H1 (cell line): Measurements from ENCODE around the gene DNAJC27. TPM values are rescaled to one million over a fixed set of nuclear protein-coding genes. Genes with fewer than 3 reads are reported as not detected.

Experiments
- BRCA1 ChIP-seq: IDR thresholded peaks from 2 replicates; pipeline ENCODE4 v1.6.1; 2012; ENCODE audit warnings: low read depth, low read length, improper control_type of control experiment
- CREB1 ChIP-seq: IDR thresholded peaks from 2 replicates; pipeline ENCODE4 v1.6.1; 2012; ENCODE audit warnings: inconsistent platforms
- KDM1A ChIP-seq: fragments of 200-600, 300-600 bp; sonication (generic); IDR thresholded peaks from 2 replicates; pipeline ENCODE4 v1.7.1; 2016; ENCODE audit warnings: mild to moderate bottlenecking, low read length, borderline replicate concordance
- POU5F1 ChIP-seq: IDR thresholded peaks from 2 replicates; pipeline ENCODE4 v1.6.1; 2011; ENCODE audit warnings: low read depth, mild to moderate bottlenecking, low read length, moderate library complexity
- RFX5 ChIP-seq: IDR thresholded peaks from 2 replicates; pipeline ENCODE4 v1.6.1; 2011; ENCODE audit warnings: low read depth, low read length, improper control_type of control experiment, borderline replicate concordance
- polyA plus RNA-seq, 7 experiments: library from polyadenylated mRNA; depleted of rRNA in 3 of 7; stranded (reverse) in 5 of 7; unstranded in 2 of 7; fragments of >200 nt in 5 of 7; fragments of 200-250 nt in 2 of 7; gene quantifications; 1 replicate in 5 of 7; 2 replicates in 1 of 7; 4 replicates in 1 of 7; pipeline versions ENCODE4 v1.2.1 to v1.2.3, GENCODE V29; 2011 to 2013; ENCODE audit warnings: missing spikeins in 2 of 7, mixed read lengths in 2 of 7
- total RNA-seq: library from RNA; stranded (reverse); fragmentation: NEBNext Ultra II Directional; extraction: Animal tissue kit (Norgen Biotek cat#: 25700); gene quantifications from 2 replicates; pipeline ENCODE4 v1.2.1, GENCODE V29; 2021
- TF ChIP-seq, protein P1 (sequence below): fragments of 300-600 bp; sonication (generic); IDR thresholded peaks from 2 replicates; pipeline ENCODE4 v1.7.1; 2012; ENCODE audit warnings: low read length, moderate library complexity, mild to moderate bottlenecking, inconsistent platforms; ENCODE audit not compliant: insufficient replicate concordance

Gene DNAJC27
- total and polyA plus RNA-seq, 2 of the 8 experiments (the other 6 are each of a cell fraction or from before 2014, with no cell fraction given), result 1.4 to 4.5 TPM

DNA sequence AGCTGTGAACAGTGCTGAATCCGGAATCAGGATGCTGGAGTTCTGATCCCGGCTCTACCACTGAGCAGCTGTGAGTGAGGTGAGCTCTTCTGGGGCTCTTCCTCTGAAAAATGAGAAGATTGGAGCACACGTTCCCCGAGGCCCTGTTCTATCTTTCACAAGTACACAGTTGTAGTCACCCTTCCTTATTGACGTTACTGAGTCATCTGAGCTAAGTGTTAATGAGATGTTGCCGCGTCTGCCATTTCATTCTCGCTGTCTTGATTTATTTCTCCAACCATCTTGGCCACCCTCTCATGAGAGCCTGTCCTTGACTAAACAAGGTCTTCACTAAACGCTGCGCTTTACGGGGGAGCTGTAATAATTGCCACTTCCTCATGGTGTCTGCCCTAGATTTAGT, 38.2 kb upstream of the DNAJC27 start (continued):
- TF ChIP-seq, protein P1, sequence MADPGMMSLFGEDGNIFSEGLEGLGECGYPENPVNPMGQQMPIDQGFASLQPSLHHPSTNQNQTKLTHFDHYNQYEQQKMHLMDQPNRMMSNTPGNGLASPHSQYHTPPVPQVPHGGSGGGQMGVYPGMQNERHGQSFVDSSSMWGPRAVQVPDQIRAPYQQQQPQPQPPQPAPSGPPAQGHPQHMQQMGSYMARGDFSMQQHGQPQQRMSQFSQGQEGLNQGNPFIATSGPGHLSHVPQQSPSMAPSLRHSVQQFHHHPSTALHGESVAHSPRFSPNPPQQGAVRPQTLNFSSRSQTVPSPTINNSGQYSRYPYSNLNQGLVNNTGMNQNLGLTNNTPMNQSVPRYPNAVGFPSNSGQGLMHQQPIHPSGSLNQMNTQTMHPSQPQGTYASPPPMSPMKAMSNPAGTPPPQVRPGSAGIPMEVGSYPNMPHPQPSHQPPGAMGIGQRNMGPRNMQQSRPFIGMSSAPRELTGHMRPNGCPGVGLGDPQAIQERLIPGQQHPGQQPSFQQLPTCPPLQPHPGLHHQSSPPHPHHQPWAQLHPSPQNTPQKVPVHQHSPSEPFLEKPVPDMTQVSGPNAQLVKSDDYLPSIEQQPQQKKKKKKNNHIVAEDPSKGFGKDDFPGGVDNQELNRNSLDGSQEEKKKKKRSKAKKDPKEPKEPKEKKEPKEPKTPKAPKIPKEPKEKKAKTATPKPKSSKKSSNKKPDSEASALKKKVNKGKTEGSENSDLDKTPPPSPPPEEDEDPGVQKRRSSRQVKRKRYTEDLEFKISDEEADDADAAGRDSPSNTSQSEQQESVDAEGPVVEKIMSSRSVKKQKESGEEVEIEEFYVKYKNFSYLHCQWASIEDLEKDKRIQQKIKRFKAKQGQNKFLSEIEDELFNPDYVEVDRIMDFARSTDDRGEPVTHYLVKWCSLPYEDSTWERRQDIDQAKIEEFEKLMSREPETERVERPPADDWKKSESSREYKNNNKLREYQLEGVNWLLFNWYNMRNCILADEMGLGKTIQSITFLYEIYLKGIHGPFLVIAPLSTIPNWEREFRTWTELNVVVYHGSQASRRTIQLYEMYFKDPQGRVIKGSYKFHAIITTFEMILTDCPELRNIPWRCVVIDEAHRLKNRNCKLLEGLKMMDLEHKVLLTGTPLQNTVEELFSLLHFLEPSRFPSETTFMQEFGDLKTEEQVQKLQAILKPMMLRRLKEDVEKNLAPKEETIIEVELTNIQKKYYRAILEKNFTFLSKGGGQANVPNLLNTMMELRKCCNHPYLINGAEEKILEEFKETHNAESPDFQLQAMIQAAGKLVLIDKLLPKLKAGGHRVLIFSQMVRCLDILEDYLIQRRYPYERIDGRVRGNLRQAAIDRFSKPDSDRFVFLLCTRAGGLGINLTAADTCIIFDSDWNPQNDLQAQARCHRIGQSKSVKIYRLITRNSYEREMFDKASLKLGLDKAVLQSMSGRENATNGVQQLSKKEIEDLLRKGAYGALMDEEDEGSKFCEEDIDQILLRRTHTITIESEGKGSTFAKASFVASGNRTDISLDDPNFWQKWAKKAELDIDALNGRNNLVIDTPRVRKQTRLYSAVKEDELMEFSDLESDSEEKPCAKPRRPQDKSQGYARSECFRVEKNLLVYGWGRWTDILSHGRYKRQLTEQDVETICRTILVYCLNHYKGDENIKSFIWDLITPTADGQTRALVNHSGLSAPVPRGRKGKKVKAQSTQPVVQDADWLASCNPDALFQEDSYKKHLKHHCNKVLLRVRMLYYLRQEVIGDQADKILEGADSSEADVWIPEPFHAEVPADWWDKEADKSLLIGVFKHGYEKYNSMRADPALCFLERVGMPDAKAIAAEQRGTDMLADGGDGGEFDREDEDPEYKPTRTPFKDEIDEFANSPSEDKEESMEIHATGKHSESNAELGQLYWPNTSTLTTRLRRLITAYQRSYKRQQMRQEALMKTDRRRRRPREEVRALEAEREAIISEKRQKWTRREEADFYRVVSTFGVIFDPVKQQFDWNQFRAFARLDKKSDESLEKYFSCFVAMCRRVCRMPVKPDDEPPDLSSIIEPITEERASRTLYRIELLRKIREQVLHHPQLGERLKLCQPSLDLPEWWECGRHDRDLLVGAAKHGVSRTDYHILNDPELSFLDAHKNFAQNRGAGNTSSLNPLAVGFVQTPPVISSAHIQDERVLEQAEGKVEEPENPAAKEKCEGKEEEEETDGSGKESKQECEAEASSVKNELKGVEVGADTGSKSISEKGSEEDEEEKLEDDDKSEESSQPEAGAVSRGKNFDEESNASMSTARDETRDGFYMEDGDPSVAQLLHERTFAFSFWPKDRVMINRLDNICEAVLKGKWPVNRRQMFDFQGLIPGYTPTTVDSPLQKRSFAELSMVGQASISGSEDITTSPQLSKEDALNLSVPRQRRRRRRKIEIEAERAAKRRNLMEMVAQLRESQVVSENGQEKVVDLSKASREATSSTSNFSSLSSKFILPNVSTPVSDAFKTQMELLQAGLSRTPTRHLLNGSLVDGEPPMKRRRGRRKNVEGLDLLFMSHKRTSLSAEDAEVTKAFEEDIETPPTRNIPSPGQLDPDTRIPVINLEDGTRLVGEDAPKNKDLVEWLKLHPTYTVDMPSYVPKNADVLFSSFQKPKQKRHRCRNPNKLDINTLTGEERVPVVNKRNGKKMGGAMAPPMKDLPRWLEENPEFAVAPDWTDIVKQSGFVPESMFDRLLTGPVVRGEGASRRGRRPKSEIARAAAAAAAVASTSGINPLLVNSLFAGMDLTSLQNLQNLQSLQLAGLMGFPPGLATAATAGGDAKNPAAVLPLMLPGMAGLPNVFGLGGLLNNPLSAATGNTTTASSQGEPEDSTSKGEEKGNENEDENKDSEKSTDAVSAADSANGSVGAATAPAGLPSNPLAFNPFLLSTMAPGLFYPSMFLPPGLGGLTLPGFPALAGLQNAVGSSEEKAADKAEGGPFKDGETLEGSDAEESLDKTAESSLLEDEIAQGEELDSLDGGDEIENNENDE, result no peak
- TF ChIP-seq BRCA1 (no peak), CREB1 (no peak), RFX5 (no peak), KDM1A (no peak), POU5F1 (no peak)
- TF ChIP-seq, all 59 proteins: peak for 0
